Stimulated activated CD8-positive, alpha-beta memory T cell treated with anti-CD3 and anti-CD28 coated beads, Interleukin-7, amount 100 ng/mL, for 48 hours (primary cell): ENCODE measurements around the gene CCL4.
"Not testable (repeated sequence)": the region's sequence is repeated elsewhere in the genome, so short reads cannot be mapped to it uniquely, and the experiment has no call there.

Experiments
- DNase-seq, 2 donors: peaks; one replicate each; pipeline ENCODE4 v3.0.0-alpha.2; 2020; ENCODE audit warnings: low read depth in 1 of 2; ENCODE audit errors: extremely low read depth in 1 of 2

The CCL4 gene

GRCh38 chr17:36087897-36088572 is 15.6 kb upstream of the CCL4 start:
- not testable (repeated sequence) for DNase-seq

GRCh38 chr17:36088670-36089338 is 14.8 kb upstream of the CCL4 start:
- no peak for DNase-seq

- DNase-seq, result no peak
Measured at GRCh38 chr17:36089339-36089865, 14.2 kb upstream of the CCL4 start.

- DNase-seq, result peak; percentile 50 to 70
Measured at GRCh38 chr17:36089888-36090836, 13.5 kb upstream of the CCL4 start, which contains the start of gene CCL3. Gene CCL3, minus strand, starts transcription at chr17:36090143. Its CDS starts 85 bp downstream, at chr17:36090058.

GRCh38 chr17:36092230-36092629 is 11.4 kb upstream of the CCL4 start:
- peak in 1 of 2 donors; percentile 52 for DNase-seq

- DNase-seq, result not testable (repeated sequence)
Measured at GRCh38 chr17:36092715-36093114, 10.9 kb upstream of the CCL4 start.

- no peak for DNase-seq
Measured at GRCh38 chr17:36094232-36094631, 9.4 kb upstream of the CCL4 start.

- DNase-seq, result no peak
Measured at GRCh38 chr17:36094746-36095145, 8.9 kb upstream of the CCL4 start.

GRCh38 chr17:36095992-36096391 is 7.6 kb upstream of the CCL4 start:
- DNase-seq, result no peak

- DNase-seq, result not testable (repeated sequence)
Measured at GRCh38 chr17:36099004-36099403, 4.6 kb upstream of the CCL4 start.

- not testable (repeated sequence) for DNase-seq
Measured at GRCh38 chr17:36104246-36104645, 619 bp downstream of the CCL4 start.

GRCh38 chr17:36104701-36105181 is 1.1 kb downstream of the CCL4 start:
- no peak for DNase-seq

GRCh38 chr17:36105781-36106492 is 2.3 kb downstream of the CCL4 start:
- DNase-seq, result no peak

GRCh38 chr17:36106493-36106835 is 2.8 kb downstream of the CCL4 start:
- DNase-seq, result no peak

GRCh38 chr17:36107660-36108059 is 4.0 kb downstream of the CCL4 start:
- no peak for DNase-seq

- DNase-seq, result not testable (repeated sequence)
Measured at GRCh38 chr17:36108265-36108664, 4.6 kb downstream of the CCL4 start.

GRCh38 chr17:36111068-36111490 is 7.5 kb downstream of the CCL4 start:
- DNase-seq, result no peak

- no peak for DNase-seq
Measured at GRCh38 chr17:36112572-36112971, 8.9 kb downstream of the CCL4 start.

GRCh38 chr17:36113131-36113530 is 9.5 kb downstream of the CCL4 start:
- DNase-seq, result not testable (repeated sequence)

GRCh38 chr17:36114971-36115648 is 11.5 kb downstream of the CCL4 start:
- DNase-seq, result not testable (repeated sequence)
